A549 (cell line): ENCODE data around the gene ARHGDIB.

Experiments used
- CEBPB ChIP-seq, 2 experiments: fragments of >200 bp in 1 of 2; sonication (Bioruptor Twin) in 1 of 2; formaldehyde crosslinking in 1 of 2; IDR thresholded peaks; 2 replicates each; pipeline ENCODE4 v1.6.1; 2012 to 2016
- CTCF ChIP-seq: fragments of >200 bp; sonication (Bioruptor Twin); formaldehyde crosslinking; IDR thresholded peaks from 3 replicates; pipeline ENCODE4 v1.5.1; 2016
- EP300 ChIP-seq, 2 experiments: fragments of >200 bp; sonication (Bioruptor Twin); formaldehyde crosslinking; IDR thresholded peaks; 2 replicates in 1 of 2; 3 replicates in 1 of 2; pipeline ENCODE4 v1.6.1; 2016 to 2017
- ESRRA ChIP-seq: fragments of 150-350 bp; IDR thresholded peaks from 2 replicates; pipeline ENCODE4 v1.6.1; 2014; ENCODE audit warnings: mild to moderate bottlenecking, low read length, borderline replicate concordance
- FOSB ChIP-seq: fragments of 250-450 bp; sonication (Bioruptor Pico); IDR thresholded peaks from 2 replicates; pipeline ENCODE4 v1.5.0; 2020; ENCODE audit warnings: mild to moderate bottlenecking, moderate library complexity
- JUNB ChIP-seq: fragments of >200 bp; sonication (Bioruptor Twin); formaldehyde crosslinking; IDR thresholded peaks from 2 replicates; pipeline ENCODE4 v1.6.1; 2016
- POLR2A ChIP-seq: IDR thresholded peaks from 2 replicates; pipeline ENCODE4 v1.6.1; 2012; ENCODE audit warnings: mild to moderate bottlenecking, low read length
- RAD21 ChIP-seq, 2 experiments: fragments of >200 bp in 1 of 2; sonication (Bioruptor Twin) in 1 of 2; formaldehyde crosslinking in 1 of 2; IDR thresholded peaks in 1 of 2; conservative IDR thresholded peaks in 1 of 2; 2 replicates in 1 of 2; 3 replicates in 1 of 2; pipeline ENCODE4 v1.6.1; 2012 to 2018; ENCODE audit warnings: inconsistent platforms in 1 of 2
- RCOR1 ChIP-seq: fragments of 150-350 bp; IDR thresholded peaks from 2 replicates; pipeline ENCODE4 v1.6.1; 2014; ENCODE audit warnings: antibody characterized with exemption, low read length, low read depth
- TP53 ChIP-seq: fragments of 250-450 bp; sonication (Bioruptor Pico); IDR thresholded peaks from 2 replicates; pipeline ENCODE4 v1.5.0; 2021; ENCODE audit warnings: mild to moderate bottlenecking, moderate library complexity
- USF2 ChIP-seq: fragments of 450-650 bp; IDR thresholded peaks from 2 replicates; pipeline ENCODE4 v1.6.1; 2014; ENCODE audit warnings: antibody characterized with exemption
- TF ChIP-seq, protein P1 (sequence below): IDR thresholded peaks from 2 replicates; pipeline ENCODE4 v1.6.1; 2012
- TF ChIP-seq, protein P2 (sequence below): fragments of 200-600 bp; sonication (generic); IDR thresholded peaks from 2 replicates; pipeline ENCODE4 v1.6.1; 2016; ENCODE audit warnings: antibody characterized with exemption, mild to moderate bottlenecking, moderate library complexity

- TF ChIP-seq FOSB (no peak), EP300 (IDR thresholded peaks at IDR 0.05) (no peak), CEBPB (IDR thresholded peaks at IDR 0.05) (no peak), CTCF (no peak), RAD21 (conservative IDR thresholded peaks at IDR 0.05 in 1 of 2, IDR thresholded peaks at IDR 0.05 in 1 of 2) (no peak), TP53 (CRISPR knock-in tag) (no peak), JUNB (no peak), POLR2A (no peak), ESRRA (no peak), USF2 (no peak), RCOR1 (no peak)
- TF ChIP-seq, protein P1, sequence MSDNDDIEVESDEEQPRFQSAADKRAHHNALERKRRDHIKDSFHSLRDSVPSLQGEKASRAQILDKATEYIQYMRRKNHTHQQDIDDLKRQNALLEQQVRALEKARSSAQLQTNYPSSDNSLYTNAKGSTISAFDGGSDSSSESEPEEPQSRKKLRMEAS: no peak
- TF ChIP-seq, protein P2, sequence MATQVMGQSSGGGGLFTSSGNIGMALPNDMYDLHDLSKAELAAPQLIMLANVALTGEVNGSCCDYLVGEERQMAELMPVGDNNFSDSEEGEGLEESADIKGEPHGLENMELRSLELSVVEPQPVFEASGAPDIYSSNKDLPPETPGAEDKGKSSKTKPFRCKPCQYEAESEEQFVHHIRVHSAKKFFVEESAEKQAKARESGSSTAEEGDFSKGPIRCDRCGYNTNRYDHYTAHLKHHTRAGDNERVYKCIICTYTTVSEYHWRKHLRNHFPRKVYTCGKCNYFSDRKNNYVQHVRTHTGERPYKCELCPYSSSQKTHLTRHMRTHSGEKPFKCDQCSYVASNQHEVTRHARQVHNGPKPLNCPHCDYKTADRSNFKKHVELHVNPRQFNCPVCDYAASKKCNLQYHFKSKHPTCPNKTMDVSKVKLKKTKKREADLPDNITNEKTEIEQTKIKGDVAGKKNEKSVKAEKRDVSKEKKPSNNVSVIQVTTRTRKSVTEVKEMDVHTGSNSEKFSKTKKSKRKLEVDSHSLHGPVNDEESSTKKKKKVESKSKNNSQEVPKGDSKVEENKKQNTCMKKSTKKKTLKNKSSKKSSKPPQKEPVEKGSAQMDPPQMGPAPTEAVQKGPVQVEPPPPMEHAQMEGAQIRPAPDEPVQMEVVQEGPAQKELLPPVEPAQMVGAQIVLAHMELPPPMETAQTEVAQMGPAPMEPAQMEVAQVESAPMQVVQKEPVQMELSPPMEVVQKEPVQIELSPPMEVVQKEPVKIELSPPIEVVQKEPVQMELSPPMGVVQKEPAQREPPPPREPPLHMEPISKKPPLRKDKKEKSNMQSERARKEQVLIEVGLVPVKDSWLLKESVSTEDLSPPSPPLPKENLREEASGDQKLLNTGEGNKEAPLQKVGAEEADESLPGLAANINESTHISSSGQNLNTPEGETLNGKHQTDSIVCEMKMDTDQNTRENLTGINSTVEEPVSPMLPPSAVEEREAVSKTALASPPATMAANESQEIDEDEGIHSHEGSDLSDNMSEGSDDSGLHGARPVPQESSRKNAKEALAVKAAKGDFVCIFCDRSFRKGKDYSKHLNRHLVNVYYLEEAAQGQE: no peak
Measured at GRCh38 chr12:14988035-14988434, 26.6 kb upstream of the ARHGDIB start.
